Diencephalon (tissue), 1 donor: ENCODE data around the gene LCN2. TPM values are rescaled to one million over a fixed set of nuclear protein-coding genes. Genes with fewer than 3 reads are reported as not detected.

Experiments used
- total RNA-seq: library from RNA; depleted of rRNA; stranded (reverse); fragments of >200 nt; gene quantifications from one replicate; pipeline ENCODE4 v1.2.3, GENCODE V29; 2014

The LCN2 gene
- total RNA-seq = not detected

DNA sequence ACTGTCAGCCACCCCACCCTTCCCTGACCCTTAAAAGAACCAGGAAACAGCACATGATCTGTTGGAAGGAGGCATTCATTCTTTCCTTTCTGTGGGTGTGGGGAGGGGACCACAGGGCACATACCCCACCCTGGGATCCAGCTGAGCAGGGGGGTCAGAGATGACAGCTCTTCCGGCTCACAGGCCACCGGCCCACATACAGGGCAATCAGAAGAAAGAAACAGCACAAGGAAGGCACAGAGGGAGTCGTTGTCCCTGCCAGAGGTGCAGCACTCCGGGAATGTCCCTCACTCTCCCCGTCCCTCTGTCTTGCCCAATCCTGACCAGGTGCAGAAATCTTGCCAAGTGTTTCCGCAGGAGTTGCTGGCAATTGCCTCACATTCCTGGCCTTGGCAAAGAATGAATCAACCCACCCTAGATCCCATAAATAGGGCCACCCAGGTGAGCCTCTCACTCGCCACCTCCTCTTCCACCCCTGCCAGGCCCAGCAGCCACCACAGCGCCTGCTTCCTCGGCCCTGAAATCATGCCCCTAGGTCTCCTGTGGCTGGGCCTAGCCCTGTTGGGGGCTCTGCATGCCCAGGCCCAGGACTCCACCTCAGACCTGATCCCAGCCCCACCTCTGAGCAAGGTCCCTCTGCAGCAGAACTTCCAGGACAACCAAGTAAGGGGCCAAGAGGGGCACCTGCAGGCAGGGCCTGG lies at the start of gene LCN2:
Gene LCN2 (plus strand): TSS at position 453 of the 701 bp plus-strand sequence. CDS start 73 bp downstream, at position 526.

DNA sequence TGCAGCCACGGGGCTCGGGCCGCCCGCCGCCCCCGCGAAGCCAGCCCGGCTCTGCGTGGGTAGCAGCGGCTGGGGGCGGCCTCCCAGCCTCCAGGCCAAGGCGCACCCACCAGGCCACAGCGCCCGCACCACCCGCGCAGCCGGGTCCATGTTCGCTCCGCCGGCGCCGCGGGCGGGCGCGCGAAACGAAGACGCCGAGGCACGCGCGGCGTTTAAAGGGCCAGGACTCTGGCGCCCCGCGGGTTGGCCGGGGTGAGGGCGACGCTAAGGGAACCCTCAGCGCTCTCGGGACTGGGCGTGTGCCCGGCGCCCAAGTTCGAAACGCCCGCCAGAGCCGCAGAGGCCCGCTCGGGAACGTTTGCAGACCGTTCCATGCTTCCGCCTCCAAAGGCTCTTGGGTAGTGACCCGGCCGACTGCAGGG lies 21.7 kb upstream of the LCN2 start, which contains the start of gene PTGES2:
Gene PTGES2 (minus strand): TSS at position 162 of the 422 bp plus-strand sequence. CDS start 12 bp downstream, at position 150.

DNA sequence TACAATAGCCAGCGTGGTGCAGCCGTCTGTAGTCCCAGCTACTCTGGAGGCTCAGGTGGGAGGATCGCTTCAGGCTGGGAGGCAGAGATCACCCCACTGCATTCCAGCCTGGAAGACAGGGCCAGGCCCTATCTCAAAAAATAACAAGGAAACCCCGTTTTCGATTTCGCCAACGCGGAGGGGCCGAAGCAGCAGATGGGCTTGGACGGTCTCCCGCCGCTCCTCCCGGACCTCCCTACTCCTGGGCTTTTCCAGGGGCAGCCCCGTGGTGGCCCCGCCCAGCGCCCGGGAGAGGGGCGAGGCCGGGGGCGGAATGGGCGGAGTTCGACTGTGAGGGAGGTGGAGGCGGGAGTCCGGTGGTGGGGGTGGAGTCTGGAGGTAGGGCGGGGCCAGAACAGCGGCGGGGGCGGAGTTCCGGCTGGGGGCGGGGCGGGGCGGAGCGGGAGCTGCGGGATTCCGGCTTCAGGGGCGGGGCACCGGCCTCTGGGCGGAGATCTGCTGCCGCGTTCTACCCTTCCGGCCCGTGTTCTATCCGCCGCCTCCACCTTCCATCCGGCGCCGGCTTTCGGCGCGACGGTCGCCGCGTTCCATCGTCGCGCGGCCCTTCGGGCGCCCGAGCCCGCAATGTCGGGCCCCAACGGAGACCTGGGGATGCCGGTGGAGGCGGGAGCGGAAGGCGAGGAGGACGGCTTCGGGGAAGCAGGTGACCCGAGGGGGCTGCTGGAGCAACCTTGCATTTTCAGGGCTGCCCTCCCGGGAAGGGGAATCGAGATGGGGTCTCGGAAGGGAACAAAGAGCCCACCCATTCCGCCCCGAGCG lies 10.7 kb downstream of the LCN2 start, which contains the start of gene BBLN:
Gene BBLN (plus strand): TSS at position 482 of the 819 bp plus-strand sequence. CDS start 143 bp downstream, at position 625.

DNA sequence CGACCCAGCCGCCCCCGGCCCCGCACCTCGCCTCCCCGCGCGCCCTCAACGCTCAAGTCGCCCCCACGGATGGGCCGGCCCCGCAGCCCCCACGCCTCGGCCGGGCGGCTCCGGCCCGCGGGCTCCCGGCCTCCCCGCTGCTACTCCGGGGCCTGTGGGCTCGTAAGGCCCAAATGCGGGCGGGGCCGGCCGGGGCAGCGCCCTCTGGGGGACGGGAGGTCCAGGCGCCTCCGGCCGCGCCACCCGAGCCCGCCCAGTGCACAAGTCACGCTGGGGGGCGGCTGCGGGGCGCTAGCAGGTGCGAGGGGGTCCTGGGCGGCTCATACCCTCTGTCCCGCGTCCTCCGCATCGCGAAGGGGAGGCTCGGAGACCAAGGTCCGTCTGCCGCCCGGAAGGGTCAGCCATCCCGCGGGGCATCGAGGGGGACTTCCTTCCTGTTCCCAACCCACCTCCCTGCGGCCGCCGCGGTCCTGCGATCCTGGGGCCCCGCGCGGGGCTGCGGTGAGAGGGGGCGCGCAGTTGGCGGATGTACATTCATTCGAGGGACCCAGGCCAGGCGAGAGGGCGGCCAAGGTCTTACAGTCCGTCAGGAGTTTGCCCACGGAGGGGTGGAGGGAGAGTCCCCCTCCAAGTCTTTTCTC lies 42.3 kb downstream of the LCN2 start, which contains the start of gene CIZ1:
Gene CIZ1 (minus strand): TSS at position 167 of the 641 bp plus-strand sequence. CDS start 715 bp downstream, outside the sequence.

Other genes with a start within 250 kb of the LCN2 start
- gene ST6GALNAC6, start 249.8 kb upstream of the LCN2 start, total RNA-seq = 46.4 TPM
- gene ST6GALNAC4, start 232.4 kb upstream of the LCN2 start, total RNA-seq = 9.9 TPM
- gene PIP5KL1, start 218.7 kb upstream of the LCN2 start, total RNA-seq = 11.5 TPM
- 15.5 TPM for gene DPM2, start 211.6 kb upstream of the LCN2 start, total RNA-seq
- 6.9 TPM for gene EEIG1, start 168.5 kb upstream of the LCN2 start, total RNA-seq
- 7.4 TPM for gene NAIF1, start 82.1 kb upstream of the LCN2 start, total RNA-seq
- 35.8 TPM for gene SLC25A25, start 81.2 kb upstream of the LCN2 start, total RNA-seq
- gene PTGES2, start 21.7 kb upstream of the LCN2 start, total RNA-seq = 56.5 TPM
- 62.7 TPM for gene BBLN, start 10.8 kb downstream of the LCN2 start, total RNA-seq
- 22.6 TPM for gene CIZ1, start 42.1 kb downstream of the LCN2 start, total RNA-seq
- 155 TPM for gene DNM1, start 53.9 kb downstream of the LCN2 start, total RNA-seq
- 61.8 TPM for gene GOLGA2, start 126.6 kb downstream of the LCN2 start, total RNA-seq
- gene SWI5, start 126.8 kb downstream of the LCN2 start, total RNA-seq = 8.5 TPM
- 18.0 TPM for gene TRUB2, start 173.0 kb downstream of the LCN2 start, total RNA-seq
- gene COQ4, start 173.4 kb downstream of the LCN2 start, total RNA-seq = 24.9 TPM
- gene SLC27A4, start 191.1 kb downstream of the LCN2 start, total RNA-seq = 44.3 TPM
- 20.1 TPM for gene URM1, start 221.9 kb downstream of the LCN2 start, total RNA-seq